ENCODE measurements around the gene B4GALT2. TPM values are rescaled to one million over a fixed set of nuclear protein-coding genes. Genes with fewer than 3 reads are reported as not detected.

Gene B4GALT2
- total and polyA plus RNA-seq, 10 of the 15 experiments (the other 5 are each of a cell fraction or from before 2014, with no cell fraction given) = 0.98 to 61.0 (median 23.4) TPM

DNA sequence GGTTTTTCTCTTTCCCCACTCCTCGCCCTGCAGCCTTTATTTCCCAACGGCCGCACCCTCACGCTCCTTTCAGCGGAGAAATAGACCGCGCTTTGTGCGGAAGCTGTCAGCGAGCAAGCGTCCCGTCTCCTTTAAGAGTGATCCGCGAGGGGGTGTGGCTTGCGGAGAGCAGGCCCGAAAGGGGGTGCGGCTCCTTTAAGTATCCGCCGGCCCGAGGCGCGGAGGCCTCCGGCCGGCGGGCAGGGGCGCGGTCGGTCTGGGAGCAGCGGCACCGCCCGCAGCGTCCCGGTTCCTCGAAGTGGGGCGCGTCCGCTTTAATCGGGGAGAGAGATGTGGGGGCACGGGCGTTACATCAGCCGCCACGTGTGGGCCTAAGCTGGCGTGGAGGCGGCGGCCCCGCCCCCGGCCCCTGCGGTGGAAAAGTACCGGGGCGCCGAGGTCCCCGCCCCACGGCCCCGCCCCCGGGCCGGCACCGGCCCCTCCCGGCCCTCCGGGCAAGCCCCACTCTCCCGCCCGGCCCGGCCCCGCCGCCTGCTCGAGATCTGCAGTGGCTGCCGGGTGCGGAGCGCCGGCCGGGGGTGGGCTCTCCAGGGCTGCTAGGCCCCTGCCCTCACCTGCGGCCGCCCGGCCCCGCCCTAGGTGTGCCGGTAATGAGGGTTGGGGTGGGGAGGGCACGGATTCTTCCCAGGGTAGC lies 51.0 kb downstream of the B4GALT2 start (continued):
- TF ChIP-seq, protein P1, sequence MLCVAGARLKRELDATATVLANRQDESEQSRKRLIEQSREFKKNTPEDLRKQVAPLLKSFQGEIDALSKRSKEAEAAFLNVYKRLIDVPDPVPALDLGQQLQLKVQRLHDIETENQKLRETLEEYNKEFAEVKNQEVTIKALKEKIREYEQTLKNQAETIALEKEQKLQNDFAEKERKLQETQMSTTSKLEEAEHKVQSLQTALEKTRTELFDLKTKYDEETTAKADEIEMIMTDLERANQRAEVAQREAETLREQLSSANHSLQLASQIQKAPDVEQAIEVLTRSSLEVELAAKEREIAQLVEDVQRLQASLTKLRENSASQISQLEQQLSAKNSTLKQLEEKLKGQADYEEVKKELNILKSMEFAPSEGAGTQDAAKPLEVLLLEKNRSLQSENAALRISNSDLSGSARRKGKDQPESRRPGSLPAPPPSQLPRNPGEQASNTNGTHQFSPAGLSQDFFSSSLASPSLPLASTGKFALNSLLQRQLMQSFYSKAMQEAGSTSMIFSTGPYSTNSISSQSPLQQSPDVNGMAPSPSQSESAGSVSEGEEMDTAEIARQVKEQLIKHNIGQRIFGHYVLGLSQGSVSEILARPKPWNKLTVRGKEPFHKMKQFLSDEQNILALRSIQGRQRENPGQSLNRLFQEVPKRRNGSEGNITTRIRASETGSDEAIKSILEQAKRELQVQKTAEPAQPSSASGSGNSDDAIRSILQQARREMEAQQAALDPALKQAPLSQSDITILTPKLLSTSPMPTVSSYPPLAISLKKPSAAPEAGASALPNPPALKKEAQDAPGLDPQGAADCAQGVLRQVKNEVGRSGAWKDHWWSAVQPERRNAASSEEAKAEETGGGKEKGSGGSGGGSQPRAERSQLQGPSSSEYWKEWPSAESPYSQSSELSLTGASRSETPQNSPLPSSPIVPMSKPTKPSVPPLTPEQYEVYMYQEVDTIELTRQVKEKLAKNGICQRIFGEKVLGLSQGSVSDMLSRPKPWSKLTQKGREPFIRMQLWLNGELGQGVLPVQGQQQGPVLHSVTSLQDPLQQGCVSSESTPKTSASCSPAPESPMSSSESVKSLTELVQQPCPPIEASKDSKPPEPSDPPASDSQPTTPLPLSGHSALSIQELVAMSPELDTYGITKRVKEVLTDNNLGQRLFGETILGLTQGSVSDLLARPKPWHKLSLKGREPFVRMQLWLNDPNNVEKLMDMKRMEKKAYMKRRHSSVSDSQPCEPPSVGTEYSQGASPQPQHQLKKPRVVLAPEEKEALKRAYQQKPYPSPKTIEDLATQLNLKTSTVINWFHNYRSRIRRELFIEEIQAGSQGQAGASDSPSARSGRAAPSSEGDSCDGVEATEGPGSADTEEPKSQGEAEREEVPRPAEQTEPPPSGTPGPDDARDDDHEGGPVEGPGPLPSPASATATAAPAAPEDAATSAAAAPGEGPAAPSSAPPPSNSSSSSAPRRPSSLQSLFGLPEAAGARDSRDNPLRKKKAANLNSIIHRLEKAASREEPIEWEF (IDR thresholded peaks at IDR 0.05; ENCODE audit: insufficient replicate concordance, low read depth, low read length) = no peak
- TF ChIP-seq MEF2A (IDR thresholded peaks at IDR 0.05; ENCODE audit: insufficient read depth, low read depth, low read length) (no peak), SMAD5 (IDR thresholded peaks at IDR 0.05; ENCODE audit: low read depth) (no peak), BCLAF1 (IDR thresholded peaks at IDR 0.05) (no peak), POU2F2 (IDR thresholded peaks at IDR 0.05; ENCODE audit: borderline replicate concordance, low read depth, low read length) (no peak)

All from GM12878 (cell line).